NT2/D1 (cell line): ENCODE data around the gene EFR3B.

ENCODE experiments used
- YY1 ChIP-seq: IDR thresholded peaks from 2 replicates; pipeline ENCODE4 v1.6.1; 2011; ENCODE audit not compliant: insufficient read length, insufficient read depth
- ZNF274 ChIP-seq: IDR thresholded peaks from 2 replicates; pipeline ENCODE4 v1.6.1; 2011; ENCODE audit warnings: mild to moderate bottlenecking, low read depth, low read length

- TF ChIP-seq YY1 (no peak), ZNF274 (no peak)
Observed at GRCh38 chr2:25077789-25078169, 35.9 kb downstream of the EFR3B start.
